IMR-90 (cell line): ENCODE measurements around the gene IL19.

Experiments used
- BHLHE40 ChIP-seq: fragments of 150-350 bp; IDR thresholded peaks from 2 replicates; pipeline ENCODE4 v1.6.1; 2016; ENCODE audit warnings: mild to moderate bottlenecking, low read depth, low read length
- CEBPB ChIP-seq: IDR thresholded peaks from 2 replicates; pipeline ENCODE4 v1.6.1; 2012; ENCODE audit warnings: low read depth, low read length, improper control_type of control experiment
- MAFK ChIP-seq: IDR thresholded peaks from 2 replicates; pipeline ENCODE4 v1.6.1; 2012; ENCODE audit warnings: low read depth, low read length, improper control_type of control experiment
- POLR2A ChIP-seq: IDR thresholded peaks from 2 replicates; pipeline ENCODE4 v1.6.1; 2012; ENCODE audit warnings: mild to moderate bottlenecking, low read depth, low read length
- RCOR1 ChIP-seq: IDR thresholded peaks from 2 replicates; pipeline ENCODE4 v1.6.1; 2012; ENCODE audit warnings: mild to moderate bottlenecking, low read length, improper control_type of control experiment; ENCODE audit not compliant: insufficient replicate concordance
- RFX5 ChIP-seq: IDR thresholded peaks from 2 replicates; pipeline ENCODE4 v1.8.0; 2012; ENCODE audit warnings: low read depth, mild to moderate bottlenecking, low read length, moderate library complexity
- SMC3 ChIP-seq: fragments of 150-350 bp; IDR thresholded peaks from 2 replicates; pipeline ENCODE4 v1.6.1; 2016; ENCODE audit warnings: low read depth, mild to moderate bottlenecking, antibody characterized with exemption, low read length, moderate library complexity
- TF ChIP-seq, protein P1 (sequence below): conservative IDR thresholded peaks from 2 replicates; pipeline ENCODE4 v1.5.1; 2012; ENCODE audit warnings: mild to moderate bottlenecking, low read depth, low read length, improper control_type of control experiment
- TF ChIP-seq, protein P2 (sequence below): fragments of 150-350 bp; IDR thresholded peaks from 2 replicates; pipeline ENCODE4 v1.6.1; 2016; ENCODE audit warnings: low read depth, mild to moderate bottlenecking, low read length, moderate library complexity, borderline replicate concordance

DNA sequence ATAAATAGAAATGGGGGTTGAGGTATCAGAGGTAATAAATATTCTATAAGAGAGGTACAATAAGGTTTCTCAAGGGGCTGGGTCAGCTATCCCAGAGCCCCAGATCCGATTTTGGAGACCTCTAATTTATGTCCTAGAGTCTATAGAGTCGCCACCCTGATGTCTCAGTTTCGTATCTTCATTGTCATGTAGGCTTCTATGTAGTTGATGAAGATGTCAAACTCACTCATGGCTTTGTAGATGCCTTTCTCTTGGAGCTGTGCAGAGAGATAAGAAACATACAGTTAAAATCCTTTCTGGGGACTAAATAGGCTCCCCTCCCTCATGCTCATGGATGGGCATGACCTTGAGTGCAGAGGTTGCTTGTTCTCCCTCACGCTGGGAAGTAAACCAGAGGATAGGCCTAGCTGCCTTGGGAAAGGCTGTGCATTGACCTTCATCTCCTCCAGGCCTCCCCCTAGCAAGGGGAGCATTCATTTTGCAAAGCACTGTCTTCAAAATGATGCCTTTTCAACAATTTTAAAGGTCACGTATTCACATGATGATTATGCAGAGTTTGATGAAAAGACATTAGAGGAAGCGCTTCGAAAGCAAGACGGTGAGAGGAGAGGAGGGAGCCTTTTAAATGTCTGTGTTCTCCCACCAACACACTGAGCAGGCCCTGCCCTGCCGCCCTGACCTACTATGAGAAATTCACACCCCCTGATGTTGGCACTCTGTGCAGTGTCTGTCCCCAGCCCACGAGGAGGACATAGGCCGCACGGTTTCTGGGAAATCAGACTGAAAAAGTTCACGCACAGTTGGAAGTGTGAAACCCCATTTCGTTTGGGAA lies 1.9 kb upstream of the IL19 start:
- TF ChIP-seq BHLHE40 (no peak), POLR2A (no peak), RFX5 (no peak), CEBPB (no peak), MAFK (no peak), SMC3 (no peak), RCOR1 (no peak)
- TF ChIP-seq, protein P1, sequence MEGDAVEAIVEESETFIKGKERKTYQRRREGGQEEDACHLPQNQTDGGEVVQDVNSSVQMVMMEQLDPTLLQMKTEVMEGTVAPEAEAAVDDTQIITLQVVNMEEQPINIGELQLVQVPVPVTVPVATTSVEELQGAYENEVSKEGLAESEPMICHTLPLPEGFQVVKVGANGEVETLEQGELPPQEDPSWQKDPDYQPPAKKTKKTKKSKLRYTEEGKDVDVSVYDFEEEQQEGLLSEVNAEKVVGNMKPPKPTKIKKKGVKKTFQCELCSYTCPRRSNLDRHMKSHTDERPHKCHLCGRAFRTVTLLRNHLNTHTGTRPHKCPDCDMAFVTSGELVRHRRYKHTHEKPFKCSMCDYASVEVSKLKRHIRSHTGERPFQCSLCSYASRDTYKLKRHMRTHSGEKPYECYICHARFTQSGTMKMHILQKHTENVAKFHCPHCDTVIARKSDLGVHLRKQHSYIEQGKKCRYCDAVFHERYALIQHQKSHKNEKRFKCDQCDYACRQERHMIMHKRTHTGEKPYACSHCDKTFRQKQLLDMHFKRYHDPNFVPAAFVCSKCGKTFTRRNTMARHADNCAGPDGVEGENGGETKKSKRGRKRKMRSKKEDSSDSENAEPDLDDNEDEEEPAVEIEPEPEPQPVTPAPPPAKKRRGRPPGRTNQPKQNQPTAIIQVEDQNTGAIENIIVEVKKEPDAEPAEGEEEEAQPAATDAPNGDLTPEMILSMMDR = no peak
- TF ChIP-seq, protein P2, sequence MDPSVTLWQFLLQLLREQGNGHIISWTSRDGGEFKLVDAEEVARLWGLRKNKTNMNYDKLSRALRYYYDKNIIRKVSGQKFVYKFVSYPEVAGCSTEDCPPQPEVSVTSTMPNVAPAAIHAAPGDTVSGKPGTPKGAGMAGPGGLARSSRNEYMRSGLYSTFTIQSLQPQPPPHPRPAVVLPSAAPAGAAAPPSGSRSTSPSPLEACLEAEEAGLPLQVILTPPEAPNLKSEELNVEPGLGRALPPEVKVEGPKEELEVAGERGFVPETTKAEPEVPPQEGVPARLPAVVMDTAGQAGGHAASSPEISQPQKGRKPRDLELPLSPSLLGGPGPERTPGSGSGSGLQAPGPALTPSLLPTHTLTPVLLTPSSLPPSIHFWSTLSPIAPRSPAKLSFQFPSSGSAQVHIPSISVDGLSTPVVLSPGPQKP = no peak
